ENCODE results near the gene KANSL1. TPM values are rescaled to one million over a fixed set of nuclear protein-coding genes. Genes with fewer than 3 reads are reported as not detected.

Gene KANSL1
- polyA plus RNA-seq, 2 donors: 14.6 to 25.4 TPM

DNA sequence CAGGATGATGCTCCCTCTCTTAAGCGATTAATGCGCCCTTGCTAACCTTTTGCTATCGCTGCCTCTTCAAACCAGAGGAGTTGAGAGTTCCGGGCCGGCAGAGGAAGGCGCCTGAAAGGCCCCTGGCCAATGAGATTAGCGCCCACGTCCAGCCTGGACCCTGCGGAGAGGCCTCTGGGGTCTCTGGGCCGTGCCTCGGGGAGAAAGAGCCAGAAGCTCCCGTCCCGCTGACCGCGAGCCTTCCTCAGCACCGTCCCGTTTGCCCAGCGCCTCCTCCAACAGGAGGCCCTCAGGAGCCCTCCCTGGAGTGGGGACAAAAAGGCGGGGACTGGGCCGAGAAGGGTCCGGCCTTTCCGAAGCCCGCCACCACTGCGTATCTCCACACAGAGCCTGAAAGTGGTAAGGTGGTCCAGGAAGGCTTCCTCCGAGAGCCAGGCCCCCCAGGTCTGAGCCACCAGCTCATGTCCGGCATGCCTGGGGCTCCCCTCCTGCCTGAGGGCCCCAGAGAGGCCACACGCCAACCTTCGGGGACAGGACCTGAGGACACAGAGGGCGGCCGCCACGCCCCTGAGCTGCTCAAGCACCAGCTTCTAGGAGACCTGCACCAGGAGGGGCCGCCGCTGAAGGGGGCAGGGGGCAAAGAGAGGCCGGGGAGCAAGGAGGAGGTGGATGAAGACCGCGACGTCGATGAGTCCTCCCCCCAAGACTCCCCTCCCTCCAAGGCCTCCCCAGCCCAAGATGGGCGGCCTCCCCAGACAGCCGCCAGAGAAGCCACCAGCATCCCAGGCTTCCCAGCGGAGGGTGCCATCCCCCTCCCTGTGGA lies 210.2 kb downstream of the KANSL1 start:
- Histone ChIP-seq H3K4me1 (ENCODE audit: control insufficient read depth in 2 of 2, insufficient read depth in 2 of 2, low read length in 1 of 2) (peaks cover 0 to 3% of the 10 kb centered on the region in 2 donors), H3K27ac (ENCODE audit: low read depth in 2 of 2, low read length in 1 of 2) (no peak overlapping the region), H3K27me3 (ENCODE audit: control insufficient read depth in 1 of 2, insufficient read depth in 2 of 2, low read length in 2 of 2) (no peaks in the 10 kb centered on the region), H3K4me3 (ENCODE audit: low read depth in 1 of 2, low read length in 2 of 2) (no peak overlapping the region), H3K9me3 (ENCODE audit: control insufficient read depth in 2 of 2, insufficient read depth in 1 of 2, low read depth in 1 of 2, low read length in 1 of 2) (no peaks in the 10 kb centered on the region), H3K36me3 (ENCODE audit: control insufficient read depth in 2 of 2, insufficient read depth in 2 of 2, low read length in 1 of 2) (no peaks in the 10 kb centered on the region)
- 90% methylated on average over 39 to 41 of the region's 41 CpGs for WGBS, 2 donors

DNA sequence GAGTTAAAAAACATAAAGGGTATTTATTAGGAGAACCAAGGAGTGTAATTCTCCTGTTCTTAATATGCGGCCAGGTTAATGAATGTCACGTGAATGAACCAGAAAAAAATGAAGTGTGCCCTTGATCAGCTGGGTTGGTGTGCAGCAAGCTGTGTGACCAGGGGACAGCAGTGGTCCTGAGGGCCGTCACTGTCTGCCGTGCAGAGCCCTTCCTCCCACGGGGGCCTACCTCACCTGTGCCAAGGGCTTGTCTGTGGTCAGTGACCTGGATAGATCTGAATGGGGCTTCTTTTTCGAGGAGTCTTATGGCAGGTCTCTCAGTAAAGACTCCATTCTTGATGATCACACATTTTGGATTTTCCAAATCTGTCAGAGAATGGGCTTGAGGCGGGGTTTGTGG lies 211.9 kb downstream of the KANSL1 start:
- no peaks in the 10 kb centered on the region for H3K36me3 ChIP-seq (ENCODE audit: control insufficient read depth in 2 of 2, insufficient read depth in 2 of 2, low read length in 1 of 2)
- 86% methylated on average over 7 of the region's 7 CpGs for WGBS, 2 donors
- no peaks in the 10 kb centered on the region for H3K27me3 ChIP-seq (ENCODE audit: control insufficient read depth in 1 of 2, insufficient read depth in 2 of 2, low read length in 2 of 2)

DNA sequence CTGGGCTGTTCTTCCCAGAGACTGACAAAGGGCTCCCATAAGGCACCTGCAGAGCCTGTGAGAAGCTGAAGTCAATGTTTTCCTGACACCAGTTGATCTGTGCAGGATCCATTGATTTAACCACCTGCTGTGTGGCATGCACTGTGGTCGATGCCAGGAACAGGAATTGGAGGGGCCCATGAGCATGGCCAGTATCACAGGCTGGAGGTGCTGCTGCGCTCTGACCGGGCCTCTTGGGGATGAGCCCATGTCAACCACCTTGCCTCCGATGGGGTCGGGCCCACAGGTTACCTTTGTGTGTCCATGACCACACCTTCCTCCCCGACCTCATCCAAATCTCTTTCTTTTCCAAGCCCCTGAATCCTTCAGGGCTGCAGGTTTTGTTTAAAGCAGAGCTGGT lies 212.4 kb downstream of the KANSL1 start:
- Histone ChIP-seq H3K27ac (ENCODE audit: low read depth in 2 of 2, low read length in 1 of 2) (no peak overlapping the region), H3K27me3 (ENCODE audit: control insufficient read depth in 1 of 2, insufficient read depth in 2 of 2, low read length in 2 of 2) (no peaks in the 10 kb centered on the region), H3K4me1 (ENCODE audit: control insufficient read depth in 2 of 2, insufficient read depth in 2 of 2, low read length in 1 of 2) (peaks cover 6 to 8% of the 10 kb centered on the region in 2 donors), H3K9me3 (ENCODE audit: control insufficient read depth in 2 of 2, insufficient read depth in 1 of 2, low read depth in 1 of 2, low read length in 1 of 2) (no peaks in the 10 kb centered on the region), H3K4me3 (ENCODE audit: low read depth in 1 of 2, low read length in 2 of 2) (no peak overlapping the region), H3K36me3 (ENCODE audit: control insufficient read depth in 2 of 2, insufficient read depth in 2 of 2, low read length in 1 of 2) (no peaks in the 10 kb centered on the region)
- WGBS, 2 donors: 84 to 86% methylated on average over 6 of the region's 6 CpGs

More for the DNA sequence above, 211.9 kb downstream of the KANSL1 start:
- H3K9me3 ChIP-seq (ENCODE audit: control insufficient read depth in 2 of 2, insufficient read depth in 1 of 2, low read depth in 1 of 2, low read length in 1 of 2): no peaks in the 10 kb centered on the region
- peaks cover 5 to 6% of the 10 kb centered on the region in 2 donors for H3K4me1 ChIP-seq (ENCODE audit: control insufficient read depth in 2 of 2, insufficient read depth in 2 of 2, low read length in 1 of 2)
- H3K4me3 ChIP-seq (ENCODE audit: low read depth in 1 of 2, low read length in 2 of 2): no peak overlapping the region
- no peak overlapping the region for H3K27ac ChIP-seq (ENCODE audit: low read depth in 2 of 2, low read length in 1 of 2)

Other genes starting within 250 kb of the KANSL1 start
- gene STH, start 194.2 kb downstream of the KANSL1 start, polyA plus RNA-seq: not detected
- 1 to 10 TPM in 1 of 2 donors, under 1 TPM in 1; 0.55 to 2.5 TPM for gene LRRC37A, start 101.7 kb upstream of the KANSL1 start, polyA plus RNA-seq
- 1 to 10 TPM; 5.7 to 6.4 TPM for gene ARL17B, start 168.3 kb upstream of the KANSL1 start, polyA plus RNA-seq